ENCODE data around the gene LHCGR.
A peak's percentile ranks its signal among the peaks of the same experiment; 100 is the strongest.
"Not testable (repeated sequence)": the region's sequence is repeated elsewhere in the genome, so short reads cannot be mapped to it uniquely, and the experiment has no call there.

The LHCGR gene

DNA sequence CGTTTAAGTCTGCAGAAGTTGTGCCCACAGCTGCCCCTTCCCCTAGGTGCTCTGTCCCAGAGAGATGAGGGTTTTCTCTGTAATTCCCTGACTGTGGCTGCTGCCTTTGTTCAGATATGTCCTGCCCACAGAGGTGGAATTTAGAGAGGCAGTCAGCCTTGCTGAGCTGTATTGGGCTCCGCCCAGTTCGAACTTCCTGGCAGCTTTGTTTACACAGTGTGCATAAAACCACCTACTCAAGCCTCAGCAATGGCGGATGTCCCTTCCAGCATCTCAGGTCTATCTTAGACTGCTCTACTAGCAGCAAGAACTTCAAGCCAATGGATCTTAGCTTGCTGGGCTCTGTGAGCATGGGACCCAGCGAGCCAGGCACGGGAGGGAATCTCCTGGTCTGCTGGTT, 48.1 kb downstream of the LHCGR start:
- no peak for DNase-seq

DNA sequence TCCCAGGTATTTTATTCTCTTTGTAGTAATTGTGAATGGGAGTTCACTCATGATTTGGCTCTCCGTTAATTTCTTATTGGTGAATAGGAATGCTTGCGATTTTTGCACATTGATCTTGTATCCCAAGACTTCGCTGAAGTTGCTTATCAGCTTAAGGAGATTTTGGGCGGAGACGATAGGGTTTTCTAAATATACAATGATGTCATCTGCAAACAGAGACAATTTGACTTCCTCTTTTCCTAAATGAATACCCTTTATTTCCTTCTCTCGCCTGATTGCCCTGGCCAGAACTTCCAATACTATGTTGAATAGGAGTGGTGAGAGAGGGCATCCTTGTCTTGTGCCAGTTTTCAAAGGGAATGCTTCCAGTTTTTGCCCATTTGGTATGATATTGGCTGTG, 51.9 kb downstream of the LHCGR start:
- DNase-seq, result not testable (repeated sequence)

DNA sequence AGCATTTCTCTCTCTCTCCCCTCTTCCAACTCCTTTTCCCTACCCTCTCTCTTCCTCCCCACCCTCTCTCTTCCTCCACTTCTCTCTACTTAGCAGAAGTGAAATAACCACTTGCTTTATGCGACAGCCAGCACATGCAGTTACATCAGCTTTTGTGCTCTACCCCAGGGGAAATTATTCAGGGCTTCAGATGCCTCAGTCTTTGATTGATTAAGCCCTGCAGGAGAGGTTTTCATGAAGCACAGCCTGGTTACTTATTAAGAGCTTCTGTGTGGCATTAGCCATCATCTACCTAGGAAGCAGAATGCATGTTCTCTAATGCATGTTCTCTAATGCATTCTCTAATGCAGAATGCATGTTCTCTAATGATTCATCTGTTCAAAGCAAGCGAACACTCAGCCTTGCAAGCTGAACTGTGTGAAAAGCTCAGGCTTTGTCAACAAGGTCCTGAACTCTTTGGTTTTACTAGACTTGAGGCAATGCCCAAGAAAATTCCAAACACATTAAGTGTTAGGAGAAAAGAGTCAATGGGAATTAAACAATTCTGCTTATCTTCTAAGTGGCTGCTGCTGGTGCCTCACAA, 56.1 kb downstream of the LHCGR start:
- DNase-seq, result no peak

DNA sequence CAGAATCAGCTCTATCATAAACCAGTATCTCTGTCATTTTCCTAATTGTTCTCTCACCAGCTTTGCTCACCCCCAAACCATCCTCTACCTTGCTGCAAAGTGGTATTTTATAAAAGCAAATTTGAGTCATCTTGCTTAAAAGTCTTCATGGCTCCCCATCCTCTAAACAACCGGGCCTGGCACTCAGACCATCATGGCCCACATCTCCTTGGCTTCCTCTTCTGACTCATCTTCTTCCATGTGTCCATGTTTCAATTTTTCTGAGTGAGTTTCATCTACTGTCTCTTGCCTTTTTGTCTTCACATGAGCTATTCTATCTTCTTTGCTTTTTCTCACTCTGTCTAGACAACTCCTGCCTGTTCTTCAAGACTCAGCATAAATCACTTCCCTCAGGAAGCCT, 58.6 kb downstream of the LHCGR start:
- no peak for DNase-seq

DNA sequence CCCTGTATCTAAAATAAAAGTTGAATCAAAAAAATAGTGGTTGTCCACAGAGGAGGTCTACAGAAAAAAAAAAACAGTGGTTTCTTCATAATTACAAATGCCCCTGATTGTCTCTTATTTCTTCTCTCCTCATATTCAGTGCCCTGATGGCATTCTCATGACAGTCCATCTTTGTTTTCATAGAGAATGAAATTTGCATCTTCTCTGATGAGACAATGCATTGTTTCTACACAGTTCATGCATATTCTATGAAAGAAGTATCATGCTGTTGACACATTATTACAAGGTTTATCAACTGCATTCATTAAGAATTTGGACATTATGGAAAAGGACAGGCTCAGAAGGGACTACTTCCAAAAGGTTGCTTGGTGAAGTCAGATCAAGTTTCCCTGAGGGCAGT, 59.5 kb downstream of the LHCGR start:
- DNase-seq, result no peak

DNA sequence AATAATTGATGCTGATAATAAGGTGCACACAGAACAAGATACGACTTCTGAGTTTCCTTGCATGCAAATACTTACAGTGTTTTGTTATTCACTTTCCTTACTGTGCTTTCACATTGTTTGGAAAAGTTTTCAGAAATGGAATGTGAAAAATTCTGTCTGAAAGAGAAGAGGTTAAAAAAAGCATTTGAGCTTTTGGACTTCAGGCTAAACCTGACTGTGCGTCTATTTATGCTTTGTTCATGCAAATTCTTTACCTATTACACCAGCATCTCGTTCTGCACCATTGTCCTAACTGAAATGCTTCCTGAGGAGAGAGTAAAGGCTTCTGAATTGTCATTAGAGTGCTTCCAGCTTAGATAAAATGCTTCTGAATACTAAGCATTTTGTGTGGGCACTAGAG, 61.4 kb downstream of the LHCGR start:
- DNase-seq, result no peak

- no peak for DNase-seq
Measured at GRCh38 chr2:48693645-48694044, 61.9 kb downstream of the LHCGR start.

GRCh38 chr2:48693066-48693465, 62.5 kb downstream of the LHCGR start:
- no peak for DNase-seq

DNA sequence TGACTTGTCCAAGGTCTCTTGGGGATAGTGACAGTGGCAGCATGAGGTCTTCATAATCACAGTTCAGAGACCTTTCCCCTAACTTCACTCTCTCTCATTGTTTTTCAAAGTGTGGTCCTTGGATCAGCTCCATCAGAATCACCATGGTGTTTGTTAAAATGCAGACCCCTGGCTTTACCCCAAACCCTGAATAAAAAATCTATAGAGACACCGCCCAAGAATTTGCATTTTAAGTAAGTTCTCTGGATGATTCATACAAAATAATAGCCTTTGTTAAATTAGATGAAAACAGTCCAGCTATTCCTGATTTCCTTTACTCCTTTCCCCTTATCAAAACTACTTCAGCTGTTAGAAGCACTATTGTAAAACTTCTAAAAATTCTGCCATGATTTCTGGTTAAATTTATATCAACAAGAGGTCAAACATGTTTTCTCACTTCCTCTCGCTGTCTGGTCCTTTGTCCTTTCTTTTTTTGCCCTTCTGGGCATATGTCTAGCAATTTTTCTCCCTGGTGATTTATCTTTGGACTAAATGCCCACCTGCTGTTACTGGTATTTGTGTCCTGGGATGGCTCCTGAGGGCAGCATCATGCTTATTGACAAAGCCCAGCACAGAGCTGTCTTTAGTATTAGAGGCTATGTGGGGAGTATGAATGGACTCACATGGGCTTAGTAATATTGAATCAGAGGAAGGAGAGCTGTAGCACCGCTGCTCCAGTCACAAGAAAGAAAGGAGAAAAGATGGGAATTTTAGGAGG, 63.4 kb downstream of the LHCGR start:
- no peak for DNase-seq

DNA sequence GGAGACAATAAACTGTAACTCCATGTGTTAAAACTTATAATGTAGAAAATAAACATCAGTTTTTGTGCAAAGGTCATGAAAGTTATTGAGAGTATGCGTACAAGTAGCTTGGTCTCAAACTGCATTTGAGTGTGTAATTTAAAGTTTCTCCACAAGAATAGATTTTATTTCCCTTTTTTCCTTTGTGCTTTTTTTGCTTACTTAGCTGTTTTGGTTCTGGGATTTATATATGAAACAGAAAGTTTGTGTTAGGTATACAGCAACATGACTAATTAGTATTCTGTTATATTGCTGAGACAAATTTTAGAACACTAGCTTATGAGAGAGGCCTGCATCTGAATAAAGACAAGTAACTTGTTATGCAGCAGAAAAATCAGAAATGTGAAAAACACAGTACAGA, 70.4 kb downstream of the LHCGR start:
- no peak for DNase-seq

- no peak for DNase-seq
Measured at GRCh38 chr2:48677450-48677849, 78.1 kb downstream of the LHCGR start.

DNA sequence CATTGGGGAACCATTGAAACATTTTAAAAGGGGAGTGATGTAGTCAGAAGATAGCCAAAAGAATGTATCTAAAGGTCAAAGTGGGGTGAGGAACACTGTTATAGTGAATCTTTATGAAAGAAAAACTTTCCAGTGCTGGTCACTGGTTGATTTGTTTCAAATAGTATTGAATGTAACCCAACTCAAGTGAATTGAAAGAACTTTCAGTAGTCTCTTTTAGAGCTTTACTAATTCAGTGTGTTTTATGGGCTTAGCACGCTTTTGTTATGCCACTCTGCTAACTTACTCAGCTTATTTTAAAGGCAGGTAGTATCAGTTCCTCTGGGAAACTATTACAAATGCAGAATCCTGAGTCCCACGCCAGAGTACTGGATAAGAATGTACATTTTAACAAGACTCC, 80.6 kb downstream of the LHCGR start:
- DNase-seq, result no peak

- DNase-seq, result no peak
Measured at GRCh38 chr2:48673581-48673980, 81.9 kb downstream of the LHCGR start.

GRCh38 chr2:48668992-48669391, 86.5 kb downstream of the LHCGR start:
- no peak for DNase-seq

GRCh38 chr2:48651158-48651790, 104.2 kb downstream of the LHCGR start:
- peak; percentile 47 for DNase-seq

DNA sequence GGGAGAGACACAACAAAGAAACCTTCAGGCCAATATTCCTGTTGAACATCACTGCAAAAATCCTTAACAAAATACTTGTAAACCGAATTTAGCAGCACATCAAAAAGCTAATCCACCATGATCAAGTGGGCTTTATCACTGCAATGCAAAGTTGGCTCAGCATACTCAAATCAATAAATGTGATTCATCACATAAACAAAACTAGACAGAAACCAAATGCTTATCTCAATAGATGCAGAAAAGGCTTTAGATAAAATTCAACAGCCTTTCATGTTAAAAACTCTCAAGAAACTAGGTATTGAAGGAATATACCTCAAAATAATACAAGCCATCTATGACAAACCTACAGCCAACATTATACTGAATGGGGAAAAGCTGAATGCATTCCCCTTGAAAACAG, 117.3 kb downstream of the LHCGR start:
- DNase-seq, result no peak

Measured in amniotic stem cell (primary cell).